ENCODE measurements around the gene VPS52. TPM values are rescaled to one million over a fixed set of nuclear protein-coding genes. Genes with fewer than 3 reads are reported as not detected.

The VPS52 gene
- total and polyA plus RNA-seq, 12 donors: 21.9 to 115 (median 63.5) TPM

DNA sequence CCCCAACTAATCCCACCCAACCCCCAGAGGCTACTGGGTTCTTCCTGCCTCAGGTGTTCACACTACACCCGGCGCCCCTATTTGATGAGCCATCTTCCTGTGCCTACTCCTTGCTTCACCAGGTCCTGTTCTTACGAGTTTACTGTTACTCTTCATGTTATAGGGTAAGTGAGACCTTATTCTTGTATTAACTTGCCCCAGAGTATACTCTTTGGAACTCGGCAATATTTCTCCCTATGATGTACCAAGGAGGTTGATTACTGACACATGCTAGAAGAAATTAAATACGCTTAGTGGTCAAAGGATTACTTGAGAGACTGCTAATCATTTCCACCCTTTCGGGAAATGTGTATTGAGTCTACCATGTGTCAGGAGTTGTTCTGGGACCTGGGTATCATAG, 54.4 kb downstream of the VPS52 start:
- Histone ChIP-seq H3K27ac (no peak overlapping the region), H3K4me1 (replicated peaks in 1 of 2) (peaks cover 3 to 9% of the 10 kb centered on the region in 2 donors), H3K9me3 (replicated peaks in 1 of 3) (no peaks in the 10 kb centered on the region), H3K27me3 (peaks cover 9% of the 10 kb centered on the region), H3K36me3 (replicated peaks in 1 of 2) (no peaks in the 10 kb centered on the region), H3K4me3 (no peak overlapping the region)
- no peak for TF ChIP-seq CTCF (IDR thresholded peaks at IDR 0.05)
- TF ChIP-seq POLR2A (IDR thresholded peaks at IDR 0.05): no peak
- intact Hi-C loops (cut with DNase I): no loop called here
- no peak for DNase-seq
- WGBS, 4 donors: 84 to 92% (median 88%) methylated on average over 6 of the region's 6 CpGs

DNA sequence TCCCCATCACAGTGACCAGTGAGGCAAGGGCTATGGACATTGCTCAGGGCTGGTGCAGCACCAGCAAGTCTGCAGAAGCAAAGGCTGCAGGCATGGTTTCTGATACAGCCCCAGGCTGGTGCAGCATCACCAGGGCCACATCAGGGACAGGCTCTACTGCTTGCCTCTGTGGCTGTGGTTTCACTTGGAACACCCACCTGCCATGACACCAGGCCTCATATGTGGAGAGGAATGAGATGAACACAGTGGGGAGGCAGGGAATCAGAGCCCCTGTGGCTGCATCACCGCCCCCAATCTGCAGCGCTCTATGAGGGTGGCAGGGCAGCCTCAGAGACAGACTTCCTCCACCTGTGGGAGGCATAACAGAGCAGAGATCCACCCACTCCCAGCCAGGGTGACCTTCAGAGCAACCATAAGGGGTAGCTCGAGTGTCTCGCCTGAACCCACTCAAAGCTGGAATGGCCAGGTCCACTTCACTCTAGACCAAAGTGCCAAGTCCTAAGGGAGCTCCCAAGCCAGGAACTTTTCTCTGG, 55.5 kb downstream of the VPS52 start:
- H3K9me3 ChIP-seq (replicated peaks in 1 of 3): no peaks in the 10 kb centered on the region
- no peaks in the 10 kb centered on the region for H3K36me3 ChIP-seq (replicated peaks in 1 of 2)
- WGBS, 4 donors: 90 to 100% (median 90%) methylated on average over 1 to 4 of the region's 4 CpGs; no CpG with 5 or more reads in 1 of the 4 donors
- DNase-seq: no peak
- intact Hi-C loops (cut with DNase I): no loop called here
- H3K4me1 ChIP-seq (replicated peaks in 1 of 2): peaks cover 3 to 9% of the 10 kb centered on the region in 2 donors
- no peak overlapping the region for H3K4me3 ChIP-seq
- TF ChIP-seq CTCF (IDR thresholded peaks at IDR 0.05) (no peak), POLR2A (IDR thresholded peaks at IDR 0.05) (no peak)
- no peak overlapping the region for H3K27ac ChIP-seq
- peaks cover 9% of the 10 kb centered on the region for H3K27me3 ChIP-seq

- peaks cover 9% of the 10 kb centered on the region for H3K27me3 ChIP-seq
- H3K36me3 ChIP-seq (replicated peaks in 1 of 2): peaks cover 0 to 3% of the 10 kb centered on the region in 2 donors
- peaks cover 3 to 9% of the 10 kb centered on the region in 2 donors for H3K4me1 ChIP-seq (replicated peaks in 1 of 2)
- peak in 1 of 7 donors; percentile 11 for DNase-seq
- TF ChIP-seq POLR2A (IDR thresholded peaks at IDR 0.05) (no peak), CTCF (IDR thresholded peaks at IDR 0.05) (no peak)
- intact Hi-C loops (cut with DNase I): no loop called here
- WGBS, 4 donors: 75 to 86% (median 79%) methylated on average over 7 to 9 of the region's 9 CpGs
- no peak overlapping the region for H3K4me3 ChIP-seq
- no peak overlapping the region for H3K27ac ChIP-seq
- no peaks in the 10 kb centered on the region for H3K9me3 ChIP-seq (replicated peaks in 1 of 3)
Observed at GRCh38 chr6:33215271-33216116, 56.2 kb downstream of the VPS52 start.

DNA sequence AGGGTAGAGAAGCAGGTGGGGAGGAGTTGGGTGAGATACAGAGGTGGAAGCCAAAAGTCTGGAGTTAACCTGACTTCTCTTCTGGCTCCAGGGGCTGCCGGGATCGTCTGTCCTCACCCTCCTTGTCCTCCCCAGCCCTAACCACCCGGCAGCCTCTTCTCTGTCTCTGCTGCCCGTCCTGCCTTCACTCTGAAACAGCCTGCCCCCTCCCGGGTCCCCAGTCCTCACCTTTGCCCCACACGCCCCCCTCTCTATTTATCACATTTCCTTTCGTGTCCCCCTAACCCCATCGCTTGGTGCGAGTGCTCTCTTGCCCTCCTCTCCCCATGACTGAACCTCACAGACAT, 57.7 kb downstream of the VPS52 start:
- WGBS, 4 donors: 12 to 25% (median 18%) methylated on average over 9 of the region's 9 CpGs
- Histone ChIP-seq H3K9me3 (replicated peaks in 1 of 3) (no peaks in the 10 kb centered on the region), H3K27ac (no peak overlapping the region), H3K4me1 (replicated peaks in 1 of 2) (peaks cover 3 to 13% of the 10 kb centered on the region in 2 donors), H3K27me3 (no peaks in the 10 kb centered on the region), H3K4me3 (peak overlapping the region in 1 of 4 donors; percentile 44), H3K36me3 (replicated peaks in 1 of 2) (peaks cover 0 to 15% of the 10 kb centered on the region in 2 donors)
- intact Hi-C loops (cut with DNase I): loop anchor here in 1 of 2 donors (5.0 kb wide), 1 partner anchor 33 kb away; no protein-coding TSS in a partner anchor
- TF ChIP-seq POLR2A (IDR thresholded peaks at IDR 0.05): no peak
- no peak for TF ChIP-seq CTCF (IDR thresholded peaks at IDR 0.05)
- no peak for DNase-seq
